GM19099 (cell line): Measurements from ENCODE around the gene SLC4A1AP.

Source experiments
- POLR2A ChIP-seq: IDR thresholded peaks from 3 replicates; pipeline ENCODE4 v1.6.1; 2011; ENCODE audit warnings: low read depth; ENCODE audit not compliant: insufficient read length; ENCODE audit errors: extremely low read depth

The SLC4A1AP gene

DNA sequence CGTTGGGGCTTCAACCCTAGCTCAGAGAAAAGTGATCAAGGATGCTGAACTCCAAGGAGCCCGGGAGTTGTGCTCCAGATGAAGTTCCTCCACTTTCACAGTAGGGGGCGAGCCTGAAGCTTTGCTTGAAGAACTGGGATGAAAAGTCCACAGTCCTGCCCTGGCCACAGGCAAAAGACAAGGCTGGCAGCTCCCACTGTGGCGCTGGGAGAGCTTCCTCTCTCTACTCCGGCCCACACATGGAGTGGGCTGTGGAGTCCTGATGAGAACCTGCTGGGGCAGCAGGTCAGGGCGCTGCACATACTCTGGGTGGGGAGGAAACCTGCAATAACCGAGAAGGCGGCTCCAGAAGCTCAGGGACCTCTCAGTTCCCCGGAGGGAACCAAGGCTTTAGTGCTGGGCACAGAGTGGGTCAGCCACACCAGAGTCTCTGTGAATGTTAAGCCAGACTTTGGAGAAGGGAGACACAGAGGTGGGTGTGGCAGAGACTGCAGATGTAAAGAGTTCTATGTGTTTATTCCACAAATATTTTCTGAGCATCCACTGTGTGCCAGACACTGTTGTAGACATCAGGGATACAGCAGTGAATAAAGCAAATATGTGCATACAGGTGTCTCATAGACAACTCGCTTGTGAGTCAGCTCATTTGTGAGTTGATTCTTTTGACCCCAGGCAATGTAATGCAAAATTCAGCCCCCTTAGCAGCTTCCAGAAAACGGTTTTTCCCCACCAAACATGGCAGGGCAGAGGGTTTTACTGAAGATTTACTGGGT is 59.9 kb downstream of the SLC4A1AP start:
- TF ChIP-seq POLR2A = no peak

DNA sequence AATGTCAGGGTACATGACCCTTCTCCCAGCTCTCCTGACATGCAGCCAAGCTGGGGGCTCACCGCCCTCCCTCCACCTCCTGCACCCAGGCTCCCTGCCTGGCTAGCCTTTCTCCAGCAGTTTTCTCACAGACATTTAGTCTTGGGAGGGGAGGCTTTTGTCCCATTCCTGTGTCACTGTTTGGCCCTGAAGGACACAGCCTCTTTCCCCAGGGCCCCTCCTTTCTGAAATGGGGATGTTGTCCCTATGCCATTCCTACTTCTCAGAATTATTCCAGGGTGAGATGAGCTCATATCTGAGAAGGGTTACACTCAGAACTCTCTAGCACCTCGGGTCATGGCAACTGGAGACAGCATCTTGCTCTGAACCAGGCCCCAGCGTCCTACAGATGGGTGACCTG is 60.5 kb downstream of the SLC4A1AP start:
- no peak for TF ChIP-seq POLR2A

DNA sequence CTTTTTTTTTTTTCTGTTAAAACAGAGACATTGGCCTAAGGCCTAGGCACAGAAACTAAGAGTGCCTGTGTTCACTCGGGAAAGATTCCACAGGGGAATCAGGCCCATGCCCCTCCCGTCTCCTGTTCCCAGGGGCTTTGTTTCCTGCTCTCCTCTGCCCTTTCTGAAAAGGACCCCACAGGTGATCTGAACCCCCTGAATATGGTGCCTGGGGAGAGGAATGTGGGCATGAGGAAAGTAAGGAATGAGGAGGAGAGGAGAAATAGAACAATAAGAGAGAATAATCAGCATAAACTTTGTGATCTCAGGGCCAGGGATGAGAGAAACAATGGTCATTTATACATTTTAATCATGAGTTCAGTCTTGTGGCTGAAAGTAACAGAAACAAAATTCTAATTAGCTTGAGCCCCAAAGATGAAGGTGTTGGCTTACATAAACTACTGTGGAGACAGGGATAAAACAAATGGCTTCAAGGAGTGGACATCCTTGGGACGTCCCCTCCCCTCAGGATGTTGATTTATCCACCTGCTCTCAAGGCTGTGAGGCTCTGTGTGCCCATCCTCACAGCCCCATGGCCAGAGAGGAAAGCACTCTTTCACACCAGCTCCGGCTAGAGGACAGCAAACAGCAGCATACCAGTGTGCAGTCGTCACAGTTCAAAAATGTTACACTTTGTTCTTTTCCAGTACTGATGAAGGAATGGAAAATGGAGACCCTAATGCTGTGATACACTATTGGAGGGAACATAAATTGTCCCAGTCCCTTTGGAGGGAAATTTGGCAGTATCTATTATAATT is 61.4 kb downstream of the SLC4A1AP start:
- no peak for TF ChIP-seq POLR2A

DNA sequence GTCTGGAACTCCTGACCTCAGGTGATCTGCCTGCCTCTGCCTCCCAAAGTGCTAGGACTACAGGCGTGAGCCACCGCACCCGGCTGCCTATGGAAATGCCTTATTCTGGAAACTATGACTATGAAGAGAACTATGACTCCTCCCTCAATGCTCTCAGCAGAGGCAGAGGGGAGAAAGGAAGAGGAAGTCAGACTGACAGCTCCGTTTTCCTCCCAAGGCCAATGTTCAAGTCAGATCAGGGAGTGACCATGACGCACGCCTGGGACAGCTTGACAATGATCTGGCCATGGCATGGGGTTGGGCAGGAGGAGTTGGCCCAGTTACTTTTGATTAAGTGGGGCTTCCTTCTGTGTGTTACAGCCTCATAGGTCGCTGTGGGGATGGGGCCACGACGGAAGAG is 63.6 kb downstream of the SLC4A1AP start:
- no peak for TF ChIP-seq POLR2A

DNA sequence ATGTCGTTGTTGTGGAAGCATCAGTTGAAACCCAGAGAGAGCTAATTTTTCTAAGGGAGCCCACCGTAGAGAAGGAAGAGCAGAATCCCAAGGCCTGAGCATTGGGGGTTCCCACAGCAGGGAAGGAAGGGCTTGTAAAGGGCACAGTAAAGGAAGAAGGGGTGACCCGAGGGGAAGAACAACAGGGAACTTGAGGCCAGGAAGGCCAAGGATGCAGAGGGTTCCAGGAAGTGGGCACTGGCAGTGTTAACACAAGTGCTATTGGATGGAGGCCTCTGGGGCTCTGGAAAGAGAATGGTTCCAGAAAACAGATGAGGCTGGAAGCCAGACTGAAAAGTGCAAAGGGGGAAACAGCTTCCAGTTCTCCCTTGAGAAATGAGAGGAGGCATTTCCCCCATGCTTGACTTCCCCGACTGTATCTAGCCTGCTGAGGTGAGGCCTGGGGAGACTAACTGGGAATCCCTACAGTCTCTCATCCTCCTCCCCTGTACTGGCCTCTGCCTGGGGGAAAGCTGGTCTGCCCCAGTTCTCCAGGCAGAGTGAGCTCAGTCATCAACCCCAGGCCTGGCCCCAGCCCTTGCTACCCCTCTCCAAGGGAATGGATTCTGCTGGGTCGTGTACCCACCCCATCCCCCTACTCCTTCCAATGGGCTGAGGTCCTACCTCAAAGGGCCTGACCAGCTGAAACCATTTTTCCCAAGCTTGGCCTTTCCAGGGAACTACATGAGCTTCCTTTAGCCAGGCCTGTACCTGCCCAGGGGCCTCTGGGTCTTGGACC is 64.6 kb downstream of the SLC4A1AP start:
- no peak for TF ChIP-seq POLR2A

DNA sequence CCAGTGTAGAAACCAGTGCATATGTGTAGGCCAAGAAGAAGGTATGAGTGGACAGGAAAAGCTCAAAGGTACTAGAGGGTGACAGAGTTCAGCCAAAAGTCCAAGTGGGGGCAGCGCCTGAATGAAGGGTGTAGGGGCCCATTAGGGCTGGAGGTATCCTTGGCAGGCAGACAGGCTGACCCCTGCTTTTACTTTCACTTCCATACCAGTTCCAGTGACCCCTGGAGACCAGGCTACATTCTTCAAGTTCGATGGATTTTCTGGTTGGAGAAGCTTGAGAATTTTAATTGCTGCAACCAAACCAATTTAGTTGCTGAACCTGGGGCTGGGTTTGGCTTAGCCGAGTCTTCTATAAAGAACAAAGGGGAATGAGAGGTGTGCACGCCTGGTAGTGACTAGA is 65.5 kb downstream of the SLC4A1AP start:
- TF ChIP-seq POLR2A = no peak

DNA sequence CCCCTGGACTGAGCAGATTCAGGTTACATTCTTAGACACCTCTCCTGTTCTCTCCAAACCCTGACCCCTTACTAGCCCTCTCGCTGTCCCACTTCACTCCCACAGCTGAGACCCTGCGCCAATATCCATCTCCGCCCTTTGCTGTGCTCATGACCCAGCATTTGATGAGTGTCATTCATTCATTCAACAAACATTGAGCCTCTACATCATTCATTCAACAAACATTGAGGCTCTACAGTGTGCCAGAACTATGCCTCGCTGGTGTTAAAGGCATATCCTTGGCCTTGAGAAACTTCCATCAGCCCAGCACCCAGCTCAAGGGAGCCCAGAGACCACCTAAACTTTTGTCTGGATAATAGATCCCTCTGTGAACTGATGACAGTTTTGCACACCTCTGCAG is 65.9 kb downstream of the SLC4A1AP start:
- TF ChIP-seq POLR2A = no peak

DNA sequence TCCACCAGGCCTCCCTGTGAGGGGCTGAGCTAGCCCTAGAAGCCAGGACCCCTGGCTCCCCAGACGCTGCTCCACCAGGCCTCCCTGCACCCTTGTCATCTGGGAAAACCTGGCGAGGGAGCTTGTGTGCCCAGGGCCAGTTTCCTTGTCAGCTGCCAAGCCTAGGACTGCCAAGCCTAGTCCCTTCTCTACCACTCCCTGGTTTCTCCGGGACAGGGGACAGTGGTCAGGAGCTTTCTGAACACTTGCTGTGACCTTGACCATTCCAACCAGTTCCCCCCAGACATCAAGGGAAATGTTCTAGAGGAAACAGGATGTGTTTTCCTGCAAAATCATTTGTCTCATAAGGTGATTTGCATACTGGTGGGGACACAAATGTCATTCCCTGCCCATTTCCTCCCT is 66.6 kb downstream of the SLC4A1AP start:
- no peak for TF ChIP-seq POLR2A

DNA sequence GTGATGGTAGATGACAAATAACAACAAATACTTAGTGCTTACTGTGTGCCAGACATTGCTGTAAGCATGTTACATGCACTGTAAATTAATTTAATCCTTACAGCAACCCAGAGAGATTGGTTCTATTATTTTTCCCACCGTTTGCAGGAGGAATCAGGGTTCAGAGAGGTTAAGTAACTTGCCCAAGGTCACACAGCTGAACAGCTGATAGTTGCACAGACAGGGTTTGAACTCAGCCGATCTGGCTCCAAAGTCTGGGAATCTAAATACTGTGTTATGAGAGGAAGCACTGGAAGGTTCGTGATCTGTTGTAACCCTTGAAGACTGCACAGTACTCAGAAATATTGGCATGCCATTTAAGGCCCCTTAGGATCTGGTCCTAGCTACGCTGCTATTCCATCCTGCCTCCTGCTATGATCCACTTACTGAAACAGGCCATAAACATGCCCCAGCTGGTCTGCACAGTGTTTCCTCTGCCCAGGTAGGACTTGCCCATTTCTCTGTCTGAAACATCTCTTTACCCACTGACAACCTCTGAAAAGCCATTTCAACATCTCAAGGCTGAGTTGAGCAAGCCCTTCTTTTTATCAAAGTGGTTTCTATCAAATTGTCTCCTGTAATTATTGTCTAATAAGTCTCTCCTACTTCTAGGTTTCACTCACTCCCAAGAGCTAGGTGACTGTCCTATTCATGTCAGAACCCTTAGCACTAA is 67.4 kb downstream of the SLC4A1AP start:
- no peak for TF ChIP-seq POLR2A

DNA sequence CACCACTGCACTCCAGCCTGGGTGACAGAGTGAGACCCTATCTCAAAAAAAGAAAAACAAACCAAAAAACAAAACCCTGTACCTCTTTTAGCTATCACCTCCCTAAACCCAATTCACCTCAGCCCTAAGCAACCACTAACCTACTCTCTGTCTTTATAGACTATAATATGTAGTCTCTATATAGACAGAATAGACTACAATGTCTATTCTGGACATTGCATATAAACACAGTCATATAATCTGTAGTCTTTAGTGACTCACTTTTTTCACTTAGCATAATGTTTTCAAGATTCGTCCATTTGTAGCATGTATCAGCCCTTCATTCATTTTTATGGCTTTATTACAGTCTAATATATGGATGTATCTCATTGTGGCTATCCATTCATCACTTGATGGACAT is 70.6 kb downstream of the SLC4A1AP start:
- TF ChIP-seq POLR2A = no peak

DNA sequence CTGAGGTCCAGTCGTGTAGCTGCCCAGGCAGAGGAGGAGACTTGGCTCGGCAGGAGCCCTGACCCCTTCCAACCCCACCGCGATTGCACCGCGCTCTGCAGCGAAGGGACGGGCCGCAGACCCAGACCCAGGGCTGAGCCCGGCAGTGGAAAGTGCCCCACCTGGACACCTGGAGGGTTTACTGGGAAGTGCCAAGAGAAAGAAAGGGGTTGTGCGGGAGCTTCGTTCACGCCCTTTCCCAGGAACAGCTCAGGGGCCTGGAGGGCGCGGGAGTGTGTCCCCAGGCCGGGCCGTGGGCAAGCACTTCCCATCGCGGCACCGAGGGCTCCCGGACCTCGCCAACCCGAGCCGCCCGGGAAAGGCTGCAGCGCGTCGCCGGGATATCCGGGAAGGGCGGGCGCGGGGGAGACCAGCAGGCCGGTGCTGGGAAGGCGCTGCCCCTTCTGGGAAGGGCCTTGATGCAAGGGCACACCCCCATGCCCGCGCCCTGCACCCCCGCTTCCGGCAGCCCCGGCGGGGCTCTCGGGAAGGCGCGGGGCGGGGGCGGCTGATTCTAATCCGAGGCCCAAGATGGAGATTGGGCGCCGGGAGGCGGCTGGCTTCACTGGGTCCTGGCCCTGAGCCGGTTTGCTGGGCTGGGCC is 71.7 kb downstream of the SLC4A1AP start:
- no peak for TF ChIP-seq POLR2A

DNA sequence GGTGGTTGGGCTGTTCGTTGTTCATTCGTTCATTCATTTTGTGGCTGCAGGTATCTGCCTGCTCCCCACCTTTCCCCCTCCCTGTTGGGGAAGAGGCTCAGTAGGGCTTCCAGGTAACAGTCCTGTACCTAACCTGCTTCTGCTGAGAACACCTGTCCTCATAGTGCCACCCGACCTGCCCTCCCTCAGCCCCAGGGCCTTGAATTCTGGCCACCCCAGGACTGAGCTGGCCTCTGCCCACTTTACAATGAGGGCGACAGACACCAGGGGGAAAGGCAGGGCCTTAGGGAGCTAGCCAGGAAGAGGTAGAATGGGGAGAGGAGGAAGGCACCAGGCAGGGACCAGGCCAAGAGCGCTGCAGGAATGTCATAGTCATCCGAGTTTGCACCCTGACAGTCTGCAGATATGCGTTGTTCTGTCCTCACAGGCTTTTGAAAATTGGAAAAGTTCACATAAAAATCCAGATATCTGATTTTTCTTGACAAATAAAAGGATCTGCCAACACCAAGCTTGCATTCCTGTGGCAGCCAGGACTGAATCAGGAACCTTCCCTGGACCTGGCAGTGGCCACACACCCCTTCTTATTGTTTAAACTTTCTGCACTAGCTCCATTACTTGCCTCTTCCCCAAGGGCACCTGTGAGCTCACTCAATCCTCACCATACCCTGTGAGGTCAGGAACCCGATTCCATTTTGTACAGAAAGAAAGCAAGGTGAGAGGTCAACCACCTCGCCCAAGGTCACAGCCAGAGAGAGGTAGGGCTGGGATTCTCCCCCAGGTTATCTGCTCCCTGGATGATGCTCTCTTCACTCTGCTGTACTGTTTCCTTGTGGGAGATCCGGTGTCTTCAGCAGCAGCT is 72.6 kb downstream of the SLC4A1AP start:
- no peak for TF ChIP-seq POLR2A

DNA sequence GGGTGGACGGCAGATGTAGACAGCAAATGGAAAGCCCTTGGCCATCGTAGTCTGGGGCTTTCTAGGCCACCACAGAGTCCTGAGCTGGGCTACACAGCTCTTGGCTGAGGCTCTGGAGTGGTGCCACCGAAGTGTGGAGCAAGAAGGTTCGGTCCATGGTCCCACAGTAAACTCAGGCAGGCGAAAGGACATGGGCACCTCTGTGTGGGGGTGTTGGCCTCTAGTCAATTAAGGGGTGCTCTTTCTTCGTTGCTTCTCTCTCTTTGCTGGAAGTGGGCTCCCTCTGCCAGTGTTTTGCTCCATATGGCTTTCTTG is 73.2 kb downstream of the SLC4A1AP start:
- TF ChIP-seq POLR2A = no peak
